Glutamatergic neuron (in vitro differentiated cells): ENCODE data around the gene PRCC. TPM values are rescaled to one million over a fixed set of nuclear protein-coding genes. Genes with fewer than 3 reads are reported as not detected.
A peak's percentile ranks its signal among the peaks of the same experiment; 100 is the strongest.

Experiments used
- DNase-seq: peaks from one replicate; pipeline ENCODE4 v3.0.0; 2022
- H3K27ac Mint-ChIP-seq: one replicate; pipeline ENCODE4 v1.8.0; 2020; ENCODE audit warnings: mild to moderate bottlenecking, mixed read lengths, inconsistent platforms; ENCODE audit not compliant: unreplicated experiment
- H3K27me3 Mint-ChIP-seq: one replicate; pipeline ENCODE4 v1.8.0; 2020; ENCODE audit warnings: mild to moderate bottlenecking, moderate library complexity, mixed read lengths, inconsistent platforms; ENCODE audit not compliant: unreplicated experiment
- H3K36me3 Mint-ChIP-seq: one replicate; pipeline ENCODE4 v1.8.0; 2020; ENCODE audit warnings: mild to moderate bottlenecking, mixed read lengths, inconsistent platforms; ENCODE audit not compliant: unreplicated experiment
- H3K4me1 Mint-ChIP-seq: one replicate; pipeline ENCODE4 v1.8.0; 2020; ENCODE audit warnings: mild to moderate bottlenecking, low read depth, mixed read lengths, inconsistent platforms; ENCODE audit not compliant: unreplicated experiment
- H3K4me3 Mint-ChIP-seq: one replicate; pipeline ENCODE4 v1.8.0; 2020; ENCODE audit warnings: mild to moderate bottlenecking, mixed read lengths, inconsistent platforms; ENCODE audit not compliant: unreplicated experiment
- H3K9me3 Mint-ChIP-seq: one replicate; pipeline ENCODE4 v1.8.0; 2020; ENCODE audit warnings: mild to moderate bottlenecking, moderate library complexity, mixed read lengths, inconsistent platforms; ENCODE audit not compliant: unreplicated experiment
- total RNA-seq: library from RNA; stranded (reverse); fragmentation: NEBNext Ultra II Directional; extraction: Animal tissue kit (Norgen Biotek cat#: 25700); gene quantifications from one replicate; pipeline ENCODE4 v1.2.1, GENCODE V29; 2021; ENCODE audit not compliant: unreplicated experiment
- TF ChIP-seq, protein P1 (sequence below): fragments of 200-600 bp; sonication (generic); IDR thresholded peaks from one replicate; pipeline ENCODE4 v1.5.0; 2021; ENCODE audit not compliant: partially characterized antibody, unreplicated experiment

PRCC gene
- total RNA-seq, 1 donor from 2014 or later, result 88.8 TPM

DNA sequence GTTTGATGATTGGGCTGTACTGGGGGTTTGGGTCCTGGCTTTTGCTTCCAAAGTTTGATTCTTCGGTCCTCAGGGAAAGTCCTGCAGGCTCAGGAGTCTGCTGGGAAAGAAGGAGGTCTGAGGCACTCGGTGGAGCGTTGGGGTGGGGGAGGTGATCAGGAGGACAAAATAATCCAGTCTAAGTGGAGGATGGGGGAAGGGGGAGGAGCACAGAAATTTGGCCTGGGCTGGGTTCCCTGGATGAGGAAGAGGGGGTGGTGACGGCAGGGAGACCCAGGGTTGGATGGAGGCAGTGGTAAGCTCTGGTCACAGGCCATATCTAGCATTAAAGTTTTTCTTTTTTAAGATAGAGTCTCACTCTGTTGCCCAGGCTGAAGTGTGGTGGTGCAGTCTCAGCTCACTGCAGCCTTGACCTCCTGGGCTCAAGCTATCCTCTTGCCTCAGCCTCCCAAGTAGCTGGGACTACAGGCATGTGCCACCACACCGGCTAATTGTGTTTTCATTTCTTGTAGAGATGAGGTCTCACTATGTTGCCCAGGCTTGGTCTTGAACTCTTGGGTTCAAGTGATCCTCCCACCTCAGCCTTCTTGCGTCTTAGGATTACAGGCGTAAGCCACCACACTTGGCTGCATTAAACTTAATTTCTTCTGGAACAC is 42.5 kb downstream of the PRCC start:
- Mint-ChIP-seq H3K4me1 (peaks cover 4% of the 10 kb centered on the region), H3K36me3 (peaks cover 5% of the 10 kb centered on the region), H3K27ac (no peak overlapping the region), H3K9me3 (peaks cover 9% of the 10 kb centered on the region), H3K4me3 (no peak overlapping the region), H3K27me3 (peaks cover 21% of the 10 kb centered on the region)
- DNase-seq, result no peak
- TF ChIP-seq, protein P1, sequence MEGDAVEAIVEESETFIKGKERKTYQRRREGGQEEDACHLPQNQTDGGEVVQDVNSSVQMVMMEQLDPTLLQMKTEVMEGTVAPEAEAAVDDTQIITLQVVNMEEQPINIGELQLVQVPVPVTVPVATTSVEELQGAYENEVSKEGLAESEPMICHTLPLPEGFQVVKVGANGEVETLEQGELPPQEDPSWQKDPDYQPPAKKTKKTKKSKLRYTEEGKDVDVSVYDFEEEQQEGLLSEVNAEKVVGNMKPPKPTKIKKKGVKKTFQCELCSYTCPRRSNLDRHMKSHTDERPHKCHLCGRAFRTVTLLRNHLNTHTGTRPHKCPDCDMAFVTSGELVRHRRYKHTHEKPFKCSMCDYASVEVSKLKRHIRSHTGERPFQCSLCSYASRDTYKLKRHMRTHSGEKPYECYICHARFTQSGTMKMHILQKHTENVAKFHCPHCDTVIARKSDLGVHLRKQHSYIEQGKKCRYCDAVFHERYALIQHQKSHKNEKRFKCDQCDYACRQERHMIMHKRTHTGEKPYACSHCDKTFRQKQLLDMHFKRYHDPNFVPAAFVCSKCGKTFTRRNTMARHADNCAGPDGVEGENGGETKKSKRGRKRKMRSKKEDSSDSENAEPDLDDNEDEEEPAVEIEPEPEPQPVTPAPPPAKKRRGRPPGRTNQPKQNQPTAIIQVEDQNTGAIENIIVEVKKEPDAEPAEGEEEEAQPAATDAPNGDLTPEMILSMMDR, result no peak

DNA sequence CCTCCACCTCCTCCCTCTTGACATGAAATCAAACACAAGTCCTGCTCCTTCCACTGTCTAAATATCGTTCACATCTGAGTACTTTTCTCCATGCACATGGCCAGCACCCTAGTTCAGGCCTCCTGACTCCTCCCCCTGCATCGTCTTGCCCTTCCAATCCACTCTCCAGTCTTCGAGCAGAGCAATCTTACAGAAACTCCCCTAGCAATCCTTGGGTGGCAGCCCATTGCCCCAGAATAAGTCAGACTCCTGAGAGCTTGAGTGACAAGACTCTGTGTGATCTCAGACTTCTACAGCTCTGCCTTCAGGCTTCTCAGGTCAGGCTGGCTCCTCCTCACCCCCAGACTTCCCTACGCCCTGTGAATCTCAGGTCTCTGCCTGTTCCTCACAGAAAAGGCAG is 43.8 kb downstream of the PRCC start:
- peaks cover 9% of the 10 kb centered on the region for H3K4me1 Mint-ChIP-seq
- peaks cover 5% of the 10 kb centered on the region for H3K36me3 Mint-ChIP-seq
- DNase-seq, result no peak
- peaks cover 14% of the 10 kb centered on the region for H3K9me3 Mint-ChIP-seq
- H3K27ac Mint-ChIP-seq, result no peak overlapping the region
- no peak overlapping the region for H3K4me3 Mint-ChIP-seq
- peaks cover 21% of the 10 kb centered on the region for H3K27me3 Mint-ChIP-seq
- TF ChIP-seq, protein P1, result no peak

DNA sequence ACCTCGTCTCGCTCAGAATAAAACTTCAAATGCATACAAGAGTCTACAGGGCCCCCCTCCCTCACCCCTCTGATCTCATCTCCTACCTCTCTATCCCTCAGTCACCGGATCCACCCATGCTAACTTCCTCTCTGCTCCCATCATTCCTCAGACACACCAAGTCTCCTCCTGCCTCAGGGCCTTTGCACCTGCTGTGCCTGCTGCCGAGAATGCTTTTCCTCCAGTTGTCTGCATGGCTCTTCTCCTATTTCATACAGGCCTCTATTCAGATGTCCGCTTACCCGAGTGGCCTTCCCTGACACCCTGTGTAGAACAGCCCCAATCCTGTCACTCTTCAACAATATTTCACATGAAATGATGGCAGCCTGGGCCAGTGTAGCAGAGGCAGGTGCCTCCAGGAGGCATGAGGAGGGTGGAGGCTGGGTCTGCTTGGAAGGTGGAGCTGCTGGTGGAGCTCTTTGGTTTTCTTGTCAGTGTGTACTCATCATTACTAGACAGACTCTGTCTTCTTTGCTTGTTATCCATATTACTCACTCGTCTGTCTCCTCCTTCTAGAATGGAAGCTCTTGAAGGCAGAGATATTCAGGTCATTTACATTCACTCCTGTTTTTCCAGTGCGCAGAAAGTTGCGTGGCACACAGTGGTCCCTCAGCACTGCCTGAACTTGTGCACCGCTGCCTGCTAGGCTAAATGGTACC is 45.1 kb downstream of the PRCC start:
- TF ChIP-seq, protein P1, result no peak
- Mint-ChIP-seq H3K27ac (no peak overlapping the region), H3K9me3 (peaks cover 14% of the 10 kb centered on the region), H3K27me3 (peaks cover 23% of the 10 kb centered on the region), H3K36me3 (peaks cover 5% of the 10 kb centered on the region), H3K4me3 (no peak overlapping the region), H3K4me1 (peaks cover 12% of the 10 kb centered on the region)
- DNase-seq, result no peak

DNA sequence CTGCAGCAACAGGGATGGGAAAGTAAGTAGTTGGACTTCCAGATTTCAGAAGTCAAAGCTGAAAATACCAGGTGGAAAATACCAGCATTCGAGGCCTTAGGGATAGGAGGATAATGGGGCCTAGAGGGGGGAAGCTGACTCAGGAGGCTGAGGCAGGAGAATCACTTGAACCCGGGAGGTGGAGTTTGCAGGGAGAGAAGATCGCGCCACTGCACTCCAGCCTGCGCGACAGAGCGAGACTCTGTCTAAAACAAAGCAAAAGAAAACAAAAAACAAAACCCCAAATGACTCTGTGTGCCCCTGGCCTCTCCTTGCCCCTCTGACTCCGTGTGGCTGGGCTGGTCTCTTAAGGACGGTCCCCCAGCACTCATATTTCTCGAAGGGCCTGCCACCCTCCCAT is 46.0 kb downstream of the PRCC start:
- Mint-ChIP-seq H3K27me3 (peaks cover 17% of the 10 kb centered on the region), H3K27ac (no peak overlapping the region), H3K4me1 (peaks cover 12% of the 10 kb centered on the region), H3K9me3 (peaks cover 14% of the 10 kb centered on the region), H3K4me3 (peak overlapping the region; percentile 64), H3K36me3 (peaks cover 5% of the 10 kb centered on the region)
- DNase-seq, result no peak
- TF ChIP-seq, protein P1, result no peak
